Astrocyte (in vitro differentiated cells and primary cell): ENCODE data around the gene GALR1. TPM values are rescaled to one million over a fixed set of nuclear protein-coding genes. Genes with fewer than 3 reads are reported as not detected.

Experiments used
- DNase-seq: peaks from one replicate; pipeline ENCODE4 v3.0.0-alpha.2; 2010; ENCODE audit warnings: low read depth
- FAIRE-seq: peaks from 2 replicates; lab custom pipeline; 2011; peaks lifted over from hg19 to GRCh38; lab: Jason Lieb, UNC
- H2AFZ ChIP-seq: 2 replicates; pipeline ENCODE4 v1.6.0; 2012; ENCODE audit warnings: low read depth, low read length, inconsistent platforms
- H3K27ac ChIP-seq: 2 replicates; pipeline ENCODE4 v1.5.1; 2011; ENCODE audit warnings: low read depth, low read length, inconsistent platforms
- H3K27me3 ChIP-seq: 2 replicates; pipeline ENCODE4 v1.6.0; 2011; ENCODE audit warnings: low read length, inconsistent platforms; ENCODE audit not compliant: insufficient read depth
- H3K36me3 ChIP-seq: 2 replicates; pipeline ENCODE4 v1.5.1; 2011; ENCODE audit warnings: low read length, inconsistent platforms; ENCODE audit not compliant: insufficient read depth
- H3K4me1 ChIP-seq: 2 replicates; pipeline ENCODE4 v1.5.1; 2011; ENCODE audit warnings: low read length, inconsistent platforms; ENCODE audit not compliant: insufficient read depth
- H3K4me2 ChIP-seq: 2 replicates; pipeline ENCODE4 v1.6.0; 2012; ENCODE audit warnings: low read length, inconsistent platforms
- H3K4me3 ChIP-seq: 2 replicates; pipeline ENCODE4 v1.5.1; 2011; ENCODE audit warnings: low read depth, mild to moderate bottlenecking, low read length, inconsistent platforms; ENCODE audit not compliant: insufficient read depth
- H3K79me2 ChIP-seq: 2 replicates; pipeline ENCODE4 v1.6.0; 2012; ENCODE audit warnings: mild to moderate bottlenecking, low read length, inconsistent platforms; ENCODE audit not compliant: insufficient read depth
- H3K9ac ChIP-seq: 2 replicates; pipeline ENCODE4 v1.6.0; 2012; ENCODE audit warnings: mild to moderate bottlenecking, low read length, inconsistent platforms
- H3K9me3 ChIP-seq: 2 replicates; pipeline ENCODE4 v1.5.1; 2012; ENCODE audit warnings: low read depth, mild to moderate bottlenecking, low read length, inconsistent platforms; ENCODE audit not compliant: insufficient read depth
- H4K20me1 ChIP-seq: 2 replicates; pipeline ENCODE4 v1.6.0; 2012; ENCODE audit warnings: low read length, inconsistent platforms; ENCODE audit not compliant: insufficient read depth
- H3K27ac Mint-ChIP-seq: one replicate; pipeline ENCODE4 v1.8.0; 2021; ENCODE audit warnings: mild to moderate bottlenecking, mixed read lengths; ENCODE audit not compliant: unreplicated experiment
- H3K27me3 Mint-ChIP-seq: one replicate; pipeline ENCODE4 v1.8.0; 2021; ENCODE audit warnings: low read depth, mixed read lengths; ENCODE audit not compliant: unreplicated experiment
- H3K36me3 Mint-ChIP-seq: one replicate; pipeline ENCODE4 v1.8.0; 2021; ENCODE audit warnings: low read depth, mixed read lengths; ENCODE audit not compliant: unreplicated experiment
- H3K4me1 Mint-ChIP-seq: one replicate; pipeline ENCODE4 v1.8.0; 2021; ENCODE audit warnings: low read depth, mixed read lengths; ENCODE audit not compliant: unreplicated experiment
- H3K4me3 Mint-ChIP-seq: one replicate; pipeline ENCODE4 v1.8.0; 2021; ENCODE audit warnings: mild to moderate bottlenecking, moderate library complexity, mixed read lengths; ENCODE audit not compliant: unreplicated experiment
- H3K9me3 Mint-ChIP-seq: one replicate; pipeline ENCODE4 v1.8.0; 2021; ENCODE audit warnings: mild to moderate bottlenecking, mixed read lengths; ENCODE audit not compliant: unreplicated experiment
- CTCF ChIP-seq: IDR thresholded peaks from 2 replicates; pipeline ENCODE4 v1.5.1; 2011; ENCODE audit warnings: low read depth, mild to moderate bottlenecking, inconsistent platforms, low read length, moderate library complexity; ENCODE audit not compliant: insufficient read depth
- EZH2 ChIP-seq: IDR thresholded peaks from 2 replicates; pipeline ENCODE4 v1.6.1; 2012; ENCODE audit warnings: mild to moderate bottlenecking, low read length, inconsistent platforms; ENCODE audit not compliant: insufficient read depth
- total RNA-seq: library from RNA; stranded (reverse); gene quantifications from 2 replicates; pipeline ENCODE4 v1.2.1, GENCODE V29; 2021

The GALR1 gene
- total RNA-seq, 1 donor from 2014 or later: not detected

- no peaks in the 10 kb centered on the region for H3K36me3 Mint-ChIP-seq
- Histone ChIP-seq H3K27ac (no peak overlapping the region), H3K9me3 (no peaks in the 10 kb centered on the region), H3K4me1 (no peaks in the 10 kb centered on the region), H4K20me1 (no peaks in the 10 kb centered on the region), H3K4me2 (no peak overlapping the region), H2AFZ (no peak overlapping the region), H3K27me3 (no peaks in the 10 kb centered on the region), H3K79me2 (no peaks in the 10 kb centered on the region), H3K36me3 (no peaks in the 10 kb centered on the region), H3K4me3 (no peak overlapping the region), H3K9ac (no peak overlapping the region)
- no peak overlapping the region for H3K27ac Mint-ChIP-seq
- DNase-seq (no peak), FAIRE-seq (no peak)
- peaks cover 21% of the 10 kb centered on the region for H3K27me3 Mint-ChIP-seq
- no peak overlapping the region for H3K4me3 Mint-ChIP-seq
- peaks cover 2% of the 10 kb centered on the region for H3K9me3 Mint-ChIP-seq
- TF ChIP-seq CTCF (no peak), EZH2 (no peak)
- no peaks in the 10 kb centered on the region for H3K4me1 Mint-ChIP-seq
Measured at GRCh38 chr18:77298172-77298571, 48.5 kb downstream of the GALR1 start.

- Histone ChIP-seq H2AFZ (no peak overlapping the region), H3K4me2 (no peak overlapping the region), H4K20me1 (no peaks in the 10 kb centered on the region), H3K4me1 (no peaks in the 10 kb centered on the region), H3K9ac (no peak overlapping the region), H3K79me2 (no peaks in the 10 kb centered on the region), H3K27me3 (no peaks in the 10 kb centered on the region), H3K27ac (no peak overlapping the region), H3K36me3 (no peaks in the 10 kb centered on the region), H3K9me3 (no peaks in the 10 kb centered on the region), H3K4me3 (no peak overlapping the region)
- peaks cover 24% of the 10 kb centered on the region for H3K27me3 Mint-ChIP-seq
- peaks cover 2% of the 10 kb centered on the region for H3K9me3 Mint-ChIP-seq
- H3K4me1 Mint-ChIP-seq: no peaks in the 10 kb centered on the region
- FAIRE-seq (no peak), DNase-seq (no peak)
- no peak overlapping the region for H3K27ac Mint-ChIP-seq
- TF ChIP-seq EZH2 (no peak), CTCF (no peak)
- no peak overlapping the region for H3K4me3 Mint-ChIP-seq
- H3K36me3 Mint-ChIP-seq: no peaks in the 10 kb centered on the region
Measured at GRCh38 chr18:77299706-77300105, 50.1 kb downstream of the GALR1 start.

- H3K9me3 ChIP-seq: no peaks in the 10 kb centered on the region
- no peak for FAIRE-seq
- Mint-ChIP-seq H3K9me3 (peaks cover 2% of the 10 kb centered on the region), H3K27me3 (peaks cover 24% of the 10 kb centered on the region), H3K4me3 (no peak overlapping the region), H3K4me1 (no peaks in the 10 kb centered on the region), H3K27ac (no peak overlapping the region), H3K36me3 (no peaks in the 10 kb centered on the region)
- no peak overlapping the region for H2AFZ ChIP-seq
- no peaks in the 10 kb centered on the region for H3K79me2 ChIP-seq
- H3K36me3 ChIP-seq: no peaks in the 10 kb centered on the region
- H3K4me3 ChIP-seq: no peak overlapping the region
- no peak overlapping the region for H3K4me2 ChIP-seq
- TF ChIP-seq CTCF (no peak), EZH2 (no peak)
- no peak for DNase-seq
- H4K20me1 ChIP-seq: no peaks in the 10 kb centered on the region
- no peaks in the 10 kb centered on the region for H3K4me1 ChIP-seq
- no peak overlapping the region for H3K27ac ChIP-seq
- H3K9ac ChIP-seq: no peak overlapping the region
- no peaks in the 10 kb centered on the region for H3K27me3 ChIP-seq
Measured at GRCh38 chr18:77300579-77300978, 50.9 kb downstream of the GALR1 start.
